ENCODE data around the gene SPRED2. TPM values are rescaled to one million over a fixed set of nuclear protein-coding genes. Genes with fewer than 3 reads are reported as not detected.

The SPRED2 gene
- total RNA-seq, 4 donors from 2014 or later = 8.1 to 15.1 (median 9.1) TPM

- WGBS, 2 donors = 37 to 55% methylated on average over 7 of the region's 7 CpGs
- TF ChIP-seq, protein P1, sequence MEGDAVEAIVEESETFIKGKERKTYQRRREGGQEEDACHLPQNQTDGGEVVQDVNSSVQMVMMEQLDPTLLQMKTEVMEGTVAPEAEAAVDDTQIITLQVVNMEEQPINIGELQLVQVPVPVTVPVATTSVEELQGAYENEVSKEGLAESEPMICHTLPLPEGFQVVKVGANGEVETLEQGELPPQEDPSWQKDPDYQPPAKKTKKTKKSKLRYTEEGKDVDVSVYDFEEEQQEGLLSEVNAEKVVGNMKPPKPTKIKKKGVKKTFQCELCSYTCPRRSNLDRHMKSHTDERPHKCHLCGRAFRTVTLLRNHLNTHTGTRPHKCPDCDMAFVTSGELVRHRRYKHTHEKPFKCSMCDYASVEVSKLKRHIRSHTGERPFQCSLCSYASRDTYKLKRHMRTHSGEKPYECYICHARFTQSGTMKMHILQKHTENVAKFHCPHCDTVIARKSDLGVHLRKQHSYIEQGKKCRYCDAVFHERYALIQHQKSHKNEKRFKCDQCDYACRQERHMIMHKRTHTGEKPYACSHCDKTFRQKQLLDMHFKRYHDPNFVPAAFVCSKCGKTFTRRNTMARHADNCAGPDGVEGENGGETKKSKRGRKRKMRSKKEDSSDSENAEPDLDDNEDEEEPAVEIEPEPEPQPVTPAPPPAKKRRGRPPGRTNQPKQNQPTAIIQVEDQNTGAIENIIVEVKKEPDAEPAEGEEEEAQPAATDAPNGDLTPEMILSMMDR (IDR thresholded peaks at IDR 0.05) = no peak
- TF ChIP-seq POLR2A (IDR thresholded peaks at IDR 0.05) = no peak
- H3K4me1 ChIP-seq = peaks cover 6 to 48% (median 14%) of the 10 kb centered on the region in 3 donors
- peak overlapping the region in 3 of 4 donors; percentile 27 to 49 (median 30) for H3K27ac ChIP-seq
- no peaks in the 10 kb centered on the region for H3K36me3 ChIP-seq
- H3K4me3 ChIP-seq = no peak overlapping the region
- intact Hi-C loops (cut with DNase I) = no loop called here
- H3K27me3 ChIP-seq = no peaks in the 10 kb centered on the region
- no peak for DNase-seq
- H3K9me3 ChIP-seq = no peaks in the 10 kb centered on the region
These were observed 35.9 kb downstream of the SPRED2 start for GRCh38 chr2:65396348-65397026.

DNA sequence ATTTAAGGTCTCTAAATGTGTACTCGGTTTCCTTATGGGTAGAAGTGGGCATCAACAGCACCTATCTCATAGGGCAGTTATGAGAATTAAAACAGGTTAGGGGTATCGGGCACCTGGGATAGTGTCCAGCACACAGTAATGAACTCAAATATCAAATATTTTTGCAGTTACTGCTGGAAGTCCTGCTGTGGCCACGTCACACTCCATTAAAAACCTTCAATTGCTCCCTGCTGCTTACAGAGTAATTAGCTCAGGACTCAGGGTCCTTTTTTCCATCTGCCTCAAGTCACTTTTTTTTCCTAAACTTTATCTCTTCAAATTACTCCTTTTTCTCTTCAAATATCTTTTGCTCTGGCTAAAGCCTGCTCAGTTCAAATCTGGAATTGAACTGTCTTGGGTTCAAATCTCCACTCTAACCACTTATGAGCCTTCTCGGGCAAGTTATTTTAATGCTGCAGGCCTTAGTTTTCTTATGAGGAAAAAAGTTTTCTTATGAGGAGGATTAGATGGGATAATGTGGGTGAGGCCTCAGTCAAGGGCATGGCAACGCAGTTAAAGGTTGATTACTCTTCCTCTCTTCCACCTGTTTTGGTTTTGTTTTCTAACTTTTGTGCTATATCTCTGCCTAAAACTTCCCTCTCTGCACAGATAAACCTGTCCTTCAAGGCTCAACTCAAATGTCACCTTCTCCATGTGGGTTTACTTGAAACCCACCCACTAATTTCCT lies 36.6 kb downstream of the SPRED2 start:
- 58 to 74% methylated on average over 5 of the region's 5 CpGs for WGBS, 2 donors
- H3K27ac ChIP-seq = peak overlapping the region in 2 of 4 donors; percentile 27 to 49
- no peak overlapping the region for H3K4me3 ChIP-seq
- no peak for DNase-seq
- H3K4me1 ChIP-seq = peaks cover 6 to 47% (median 14%) of the 10 kb centered on the region in 3 donors
- no peaks in the 10 kb centered on the region for H3K36me3 ChIP-seq
- H3K27me3 ChIP-seq = no peaks in the 10 kb centered on the region
- TF ChIP-seq, protein P1 (IDR thresholded peaks at IDR 0.05) = no peak
- no peak for TF ChIP-seq POLR2A (IDR thresholded peaks at IDR 0.05)
- intact Hi-C loops (cut with DNase I) = no loop called here
- H3K9me3 ChIP-seq = no peaks in the 10 kb centered on the region

DNA sequence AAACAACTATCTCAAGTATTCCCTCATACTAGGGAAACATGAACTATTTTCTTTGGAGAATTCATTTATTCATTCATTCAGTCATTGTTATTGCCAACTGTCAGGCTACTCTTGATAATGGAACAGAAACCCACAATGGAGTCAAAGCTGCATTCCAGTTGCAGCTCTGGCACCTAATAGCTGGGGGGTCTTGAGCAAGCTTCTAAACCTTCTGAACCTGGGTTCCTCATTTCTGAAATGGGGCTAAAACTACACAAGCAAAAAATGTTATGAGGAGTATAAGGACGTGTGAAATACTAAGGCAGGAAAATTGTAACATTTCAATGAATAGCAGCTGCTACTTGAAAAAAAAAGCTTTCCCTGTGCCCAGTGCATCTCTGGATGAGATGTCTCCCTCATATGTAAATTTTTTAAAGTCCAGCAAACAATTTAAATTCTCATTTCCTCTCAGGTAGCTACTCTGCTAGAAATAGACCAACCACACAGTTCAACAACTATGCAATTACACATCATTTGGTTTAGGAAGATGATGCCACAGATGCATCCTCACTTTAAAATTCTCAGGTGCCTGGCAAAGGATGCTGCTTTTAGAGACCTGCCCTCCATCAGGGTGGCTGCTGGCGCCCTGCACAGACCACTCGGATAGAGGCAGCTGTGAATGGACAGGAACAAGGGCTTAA lies 38.5 kb downstream of the SPRED2 start:
- TF ChIP-seq POLR2A (IDR thresholded peaks at IDR 0.05) = no peak
- TF ChIP-seq, protein P1 (IDR thresholded peaks at IDR 0.05) = no peak
- Histone ChIP-seq H3K9me3 (no peaks in the 10 kb centered on the region), H3K27ac (no peak overlapping the region), H3K4me3 (no peak overlapping the region), H3K27me3 (no peaks in the 10 kb centered on the region), H3K4me1 (peaks cover 10 to 66% (median 26%) of the 10 kb centered on the region in 3 donors), H3K36me3 (no peaks in the 10 kb centered on the region)
- intact Hi-C loops (cut with DNase I) = no loop called here
- 57 to 72% methylated on average over 3 of the region's 3 CpGs for WGBS, 2 donors
- DNase-seq = no peak

DNA sequence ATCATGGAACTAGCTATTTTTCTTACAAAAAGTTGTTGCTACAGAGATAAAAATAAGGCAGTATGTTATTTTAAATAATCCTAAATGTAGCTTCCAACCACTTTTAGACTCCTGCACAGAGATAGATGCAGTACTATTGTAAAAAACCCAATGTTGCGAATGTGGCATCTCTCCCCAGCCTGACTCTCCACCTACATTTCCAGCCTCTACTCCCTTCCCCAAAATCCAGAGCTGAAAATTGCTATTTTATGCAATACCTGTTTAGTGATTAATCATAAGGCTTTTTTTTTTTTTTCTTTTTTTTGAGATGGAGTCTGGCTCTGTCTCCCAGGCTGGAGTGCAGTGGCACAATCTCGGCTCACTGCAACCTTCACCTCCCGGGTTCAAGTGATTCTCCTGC lies 39.4 kb downstream of the SPRED2 start:
- Histone ChIP-seq H3K9me3 (no peaks in the 10 kb centered on the region), H3K4me1 (peaks cover 15 to 74% (median 34%) of the 10 kb centered on the region in 3 donors), H3K27ac (no peak overlapping the region), H3K36me3 (no peaks in the 10 kb centered on the region), H3K27me3 (no peaks in the 10 kb centered on the region), H3K4me3 (no peak overlapping the region)
- 80 to 93% methylated on average over 3 of the region's 3 CpGs for whole genome bisulfite sequencing, 2 donors
- intact Hi-C loops (cut with DNase I) = no loop called here
- no peak for TF ChIP-seq POLR2A (IDR thresholded peaks at IDR 0.05)
- TF ChIP-seq, protein P1 (IDR thresholded peaks at IDR 0.05) = no peak
- no peak for DNase-seq

DNA sequence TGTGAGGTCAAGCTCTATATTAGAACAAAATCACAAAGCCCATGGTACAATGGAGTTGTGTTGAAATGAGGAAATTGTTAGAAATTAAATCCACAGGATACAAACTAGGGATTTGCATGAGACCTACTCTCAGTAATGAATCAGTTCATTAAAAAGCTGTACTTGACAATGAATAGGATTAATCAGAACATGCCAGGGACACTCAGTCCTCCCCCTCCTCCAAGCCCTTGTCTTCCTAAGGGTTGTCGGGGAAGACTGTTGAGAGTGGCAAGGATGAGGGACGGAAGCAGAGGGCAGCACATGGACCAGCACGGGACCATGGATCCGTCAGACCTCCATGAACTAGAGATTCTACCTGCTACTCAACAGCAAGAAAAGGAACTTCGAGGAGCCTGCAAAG lies 39.8 kb downstream of the SPRED2 start:
- no peak for DNase-seq
- Histone ChIP-seq H3K9me3 (no peaks in the 10 kb centered on the region), H3K4me3 (no peak overlapping the region), H3K4me1 (peaks cover 15 to 76% (median 38%) of the 10 kb centered on the region in 3 donors), H3K27ac (no peak overlapping the region), H3K36me3 (no peaks in the 10 kb centered on the region), H3K27me3 (no peaks in the 10 kb centered on the region)
- TF ChIP-seq POLR2A (IDR thresholded peaks at IDR 0.05) = no peak
- TF ChIP-seq, protein P1 (IDR thresholded peaks at IDR 0.05) = no peak
- WGBS, 2 donors = 68 to 81% methylated on average over 5 of the region's 5 CpGs
- intact Hi-C loops (cut with DNase I) = no loop called here

Measured in esophagus squamous epithelium (tissue), 5 donors.